ENCODE results near the gene PTPN6.

GRCh38 chr12:6923003-6923732 lies 28.0 kb upstream of the PTPN6 start:
- no peak for TF ChIP-seq POLR2A (IDR thresholded peaks at IDR 0.05)
- TF ChIP-seq CTCF (IDR thresholded peaks at IDR 0.05): no peak
- no peak for TF ChIP-seq EP300 (IDR thresholded peaks at IDR 0.05)

Data from tibial nerve (tissue), 4 donors.